GM23338 (cell line): ENCODE results near the gene DENND4A. TPM values are rescaled to one million over a fixed set of nuclear protein-coding genes. Genes with fewer than 3 reads are reported as not detected.

Source experiments
- ATAC-seq: fragments of 200-7000 bp; cut with Tn5 transposase; 3 replicates; pipeline ENCODE4 v1.9.1; 2020
- DNase-seq: peaks from one replicate; pipeline ENCODE4 v3.0.0-alpha.2; 2015; ENCODE audit warnings: low spot score
- H2AFZ ChIP-seq: fragments of 200-600 bp; sonication (generic); 2 replicates; pipeline ENCODE4 v1.8.0; 2016; ENCODE audit warnings: antibody characterized with exemption, mild to moderate bottlenecking, moderate library complexity
- H3F3A ChIP-seq: fragments of 200-600 bp; sonication (generic); replicated peaks from 2 replicates; pipeline ENCODE4 v1.8.0; 2017; ENCODE audit warnings: antibody characterized with exemption, mixed run types, low read depth
- H3K27ac ChIP-seq: fragments of 200-600 bp; sonication (generic); 2 replicates; pipeline ENCODE4 v1.6.1; 2016; ENCODE audit warnings: low read depth
- H3K27me3 ChIP-seq: fragments of 200-600 bp; sonication (generic); 2 replicates; pipeline ENCODE4 v1.8.0; 2016; ENCODE audit warnings: mild to moderate bottlenecking, mixed run types, moderate library complexity; ENCODE audit not compliant: insufficient read depth
- H3K36me3 ChIP-seq: fragments of 200-600 bp; sonication (generic); 2 replicates; pipeline ENCODE4 v1.8.0; 2016; ENCODE audit warnings: mild to moderate bottlenecking; ENCODE audit not compliant: insufficient read depth
- H3K4me1 ChIP-seq: fragments of 200-600 bp; sonication (generic); 2 replicates; pipeline ENCODE4 v1.8.0; 2016; ENCODE audit warnings: mild to moderate bottlenecking, moderate library complexity; ENCODE audit not compliant: insufficient read depth
- H3K4me2 ChIP-seq: fragments of 200-600 bp; sonication (generic); 2 replicates; pipeline ENCODE4 v1.7.1; 2017; ENCODE audit warnings: mixed run types
- H3K4me3 ChIP-seq: fragments of 200-600 bp; sonication (generic); 2 replicates; pipeline ENCODE4 v1.6.1; 2016; ENCODE audit warnings: mixed run types
- H3K79me2 ChIP-seq: fragments of 200-600 bp; sonication (generic); replicated peaks from 2 replicates; pipeline ENCODE4 v1.8.0; 2017; ENCODE audit warnings: mild to moderate bottlenecking; ENCODE audit not compliant: insufficient read depth
- H3K9me2 ChIP-seq: fragments of 200-600 bp; sonication (generic); 2 replicates; pipeline ENCODE4 v1.8.0; 2017; ENCODE audit not compliant: insufficient read depth
- H4K20me1 ChIP-seq: fragments of 200-600 bp; sonication (generic); replicated peaks from 2 replicates; pipeline ENCODE4 v1.8.0; 2017; ENCODE audit warnings: mild to moderate bottlenecking; ENCODE audit not compliant: insufficient read depth
- H3K27ac Mint-ChIP-seq: 2 replicates; pipeline ENCODE4 v1.8.0; 2020; ENCODE audit warnings: inconsistent platforms, mild to moderate bottlenecking, moderate library complexity, mixed read lengths
- H3K27me3 Mint-ChIP-seq: 3 replicates; pipeline ENCODE4 v1.8.0; 2022; ENCODE audit warnings: low read depth, mild to moderate bottlenecking, moderate library complexity, mixed read lengths, inconsistent platforms; ENCODE audit not compliant: insufficient read depth, poor library complexity
- H3K36me3 Mint-ChIP-seq: 3 replicates; pipeline ENCODE4 v1.8.0; 2021; ENCODE audit warnings: low read depth, mild to moderate bottlenecking, inconsistent platforms, moderate library complexity, mixed read lengths
- H3K4me1 Mint-ChIP-seq: 3 replicates; pipeline ENCODE4 v1.8.0; 2020; ENCODE audit warnings: mild to moderate bottlenecking, inconsistent platforms, mixed read lengths
- H3K4me3 Mint-ChIP-seq: 3 replicates; pipeline ENCODE4 v1.8.0; 2021; ENCODE audit warnings: moderate library complexity, mild to moderate bottlenecking, inconsistent platforms, mixed read lengths
- H3K9me3 Mint-ChIP-seq: 3 replicates; pipeline ENCODE4 v1.8.0; 2020; ENCODE audit warnings: moderate library complexity, mild to moderate bottlenecking, inconsistent platforms, mixed read lengths
- CREB1 ChIP-seq: fragments of 250-450 bp; sonication (Bioruptor Pico); IDR thresholded peaks from 2 replicates; pipeline ENCODE4 v1.5.0; 2020; ENCODE audit warnings: low read depth, mild to moderate bottlenecking, moderate library complexity
- ETS1 ChIP-seq: IDR thresholded peaks from 2 replicates; pipeline ENCODE4 v1.6.1; 2016; ENCODE audit warnings: antibody characterized with exemption
- POLR2AphosphoS5 ChIP-seq: IDR thresholded peaks from 2 replicates; pipeline ENCODE4 v1.6.1; 2016; ENCODE audit warnings: antibody characterized with exemption, low read depth
- ZNF331 ChIP-seq: fragments of 250-450 bp; sonication (Bioruptor Pico); IDR thresholded peaks from 2 replicates; pipeline ENCODE4 v1.5.0; 2020; ENCODE audit warnings: low read depth, mild to moderate bottlenecking, moderate library complexity
- ZNF462 ChIP-seq: fragments of 250-450 bp; sonication (Bioruptor Pico); IDR thresholded peaks from 2 replicates; pipeline ENCODE4 v1.5.0; 2020; ENCODE audit warnings: mild to moderate bottlenecking, moderate library complexity
- polyA plus RNA-seq: library from polyadenylated mRNA; unstranded; fragments of >200 nt; fragmentation: Nextera tagmentation; extraction: Ambion mirVana; gene quantifications from 2 replicates; pipeline ENCODE4 v1.2.1, GENCODE V29; 2016
- total RNA-seq: library from RNA; depleted of rRNA; stranded (reverse); fragments of >200 nt; shearing (Covaris generic); gene quantifications from 2 replicates; pipeline ENCODE4 v1.2.3, GENCODE V29; 2014

Gene DENND4A
- total and polyA plus RNA-seq, 2 experiments from 2014 or later = 3.4 to 9.0 TPM

- no peak overlapping the region for H2AFZ ChIP-seq
- no peak overlapping the region for H3K27ac ChIP-seq
- Mint-ChIP-seq H3K36me3 (no peaks in the 10 kb centered on the region), H3K9me3 (no peaks in the 10 kb centered on the region), H3K27ac (no peak overlapping the region), H3K4me1 (no peaks in the 10 kb centered on the region), H3K27me3 (no peaks in the 10 kb centered on the region), H3K4me3 (no peak overlapping the region)
- no peaks in the 10 kb centered on the region for H4K20me1 ChIP-seq
- H3K36me3 ChIP-seq = no peaks in the 10 kb centered on the region
- no peaks in the 10 kb centered on the region for H3K9me2 ChIP-seq
- DNase-seq (no peak), ATAC-seq (no peak)
- no peaks in the 10 kb centered on the region for H3K27me3 ChIP-seq
- H3K79me2 ChIP-seq = no peaks in the 10 kb centered on the region
- TF ChIP-seq ETS1 (no peak), ZNF462 (CRISPR knock-in tag) (no peak), CREB1 (CRISPR knock-in tag) (no peak)
- no peaks in the 10 kb centered on the region; the same call in 1 of the 2 replicates for H3F3A ChIP-seq
- H3K4me1 ChIP-seq = no peaks in the 10 kb centered on the region
- no peak overlapping the region for H3K4me3 ChIP-seq
- H3K4me2 ChIP-seq = no peak overlapping the region
Observed at GRCh38 chr15:65659502-65660052, 132.5 kb downstream of the DENND4A start.

- no peaks in the 10 kb centered on the region for H3F3A ChIP-seq
- no peak overlapping the region for H2AFZ ChIP-seq
- H3K36me3 ChIP-seq = no peaks in the 10 kb centered on the region
- Mint-ChIP-seq H3K9me3 (no peaks in the 10 kb centered on the region), H3K4me3 (no peak overlapping the region), H3K36me3 (no peaks in the 10 kb centered on the region), H3K27ac (no peak overlapping the region), H3K27me3 (no peaks in the 10 kb centered on the region), H3K4me1 (0 out of 3 replicates have a peak, but pooled peaks cover 4% of the 10 kb centered on the region)
- H4K20me1 ChIP-seq = no peaks in the 10 kb centered on the region
- ATAC-seq (no peak), DNase-seq (no peak)
- no peaks in the 10 kb centered on the region for H3K4me1 ChIP-seq
- H3K27me3 ChIP-seq = no peaks in the 10 kb centered on the region
- H3K4me2 ChIP-seq = no peak overlapping the region
- no peak overlapping the region for H3K27ac ChIP-seq
- H3K4me3 ChIP-seq = no peak overlapping the region
- H3K9me2 ChIP-seq = no peaks in the 10 kb centered on the region
- H3K79me2 ChIP-seq = no peaks in the 10 kb centered on the region
- TF ChIP-seq ZNF331 (no peak), POLR2AphosphoS5 (no peak), ZNF462 (CRISPR knock-in tag) (no peak)
Observed at GRCh38 chr15:65655457-65655856, 136.6 kb downstream of the DENND4A start.
